ENCODE data around the gene FXR1. TPM values are rescaled to one million over a fixed set of nuclear protein-coding genes. Genes with fewer than 3 reads are reported as not detected.

FXR1 gene
- total RNA-seq, 2 experiments from 2014 or later, result 165 to 169 TPM

GRCh38 chr3:181030948-181031347, 118.5 kb downstream of the FXR1 start:
- Mint-ChIP-seq H3K9me3 (peaks cover 4% of the 10 kb centered on the region), H3K4me1 (ENCODE audit: low read depth) (no peaks in the 10 kb centered on the region), H3K4me3 (no peak overlapping the region), H3K27ac (no peak overlapping the region), H3K27me3 (no peaks in the 10 kb centered on the region), H3K36me3 (no peaks in the 10 kb centered on the region)
- CTCF ChIA-PET, result no interaction called here
- DNase-seq, result no peak
- POLR2A ChIA-PET, result no interaction called here
- intact Hi-C loops (cut with micrococcal nuclease), result no loop called here

Other genes starting within 250 kb of the FXR1 start
- not detected for gene CCDC39, start 233.2 kb upstream of the FXR1 start, total RNA-seq
- 10 to 100 TPM; 68.6 to 75.0 TPM for gene DNAJC19, start 77.1 kb downstream of the FXR1 start, total RNA-seq